Gastrocnemius medialis (tissue), 4 donors: ENCODE data around the gene ZNF396. TPM values are rescaled to one million over a fixed set of nuclear protein-coding genes. Genes with fewer than 3 reads are reported as not detected.

ENCODE experiments used
- ATAC-seq, 2 donors: fragments of 150-250 bp; one replicate each; pipeline ENCODE4 v1.9.1; 2016
- DNase-seq, 2 donors: peaks; one replicate each; pipeline ENCODE4 v3.0.0-alpha.2; 2019
- H3K27ac ChIP-seq, 4 donors: fragments of 200-600 bp; sonication (generic); 1 replicate in 1 of 4; 2 replicates in 3 of 4; pipeline ENCODE4 v1.5.1; 2016 to 2018; ENCODE audit warnings: mild to moderate bottlenecking in 2 of 4, moderate library complexity in 1 of 4
- H3K27me3 ChIP-seq, 3 donors: fragments of 200-600 bp; sonication (generic) in 2 of 3; 1 replicate in 1 of 3; 2 replicates in 2 of 3; pipeline versions ENCODE4 v1.5.1 to v1.6.0; 2016 to 2019; ENCODE audit warnings: mild to moderate bottlenecking in 1 of 3, moderate library complexity in 1 of 3
- H3K36me3 ChIP-seq, 2 donors: fragments of 200-600 bp; sonication (generic) in 1 of 2; one replicate each; pipeline ENCODE4 v1.5.1; 2017 to 2018
- H3K4me1 ChIP-seq, 2 donors: fragments of 200-600 bp; sonication (generic) in 1 of 2; one replicate each; pipeline ENCODE4 v1.5.1; 2016 to 2017; ENCODE audit warnings: mild to moderate bottlenecking in 2 of 2
- H3K4me3 ChIP-seq, 4 donors: fragments of 200-600 bp; sonication (generic) in 3 of 4; 1 replicate in 1 of 4; 2 replicates in 3 of 4; pipeline ENCODE4 v1.5.1; 2016 to 2019; ENCODE audit warnings: mild to moderate bottlenecking in 2 of 4
- H3K9me3 ChIP-seq, 3 donors: fragments of 200-600 bp; sonication (generic) in 2 of 3; 1 replicate in 1 of 3; 2 replicates in 2 of 3; pipeline ENCODE4 v1.5.1; 2016 to 2019
- CTCF ChIP-seq, 5 experiments: fragments of 450-650 bp in 3 of 5; fragments of 200-600 bp in 2 of 5; sonication (generic) in 2 of 5; IDR thresholded peaks in 4 of 5; conservative IDR thresholded peaks in 1 of 5; 1 replicate in 4 of 5; 2 replicates in 1 of 5; pipeline ENCODE4 v1.5.1; 2016 to 2019; ENCODE audit warnings: antibody characterized with exemption in 5 of 5, mild to moderate bottlenecking in 3 of 5, moderate library complexity in 3 of 5
- POLR2A ChIP-seq, 2 donors: fragments of 450-650 bp; IDR thresholded peaks; one replicate each; pipeline ENCODE4 v1.6.1; 2017; ENCODE audit warnings: antibody characterized with exemption in 2 of 2, mild to moderate bottlenecking in 2 of 2, moderate library complexity in 2 of 2
- in situ Hi-C, 4 donors: fragments of 200-750 bp; cut with MboI; loops; one replicate each; pipeline versions ENCODE4 v1.15.0 to v1.8.0; 2017; ENCODE audit warnings: low sequenced_read_pairs in 4 of 4
- intact Hi-C: fragments of 100-400 bp; cut with DNase I; formaldehyde crosslinking; loops from one replicate; pipeline ENCODE4 v1.15.1; 2023; ENCODE audit warnings: low total_unique reads
- total RNA-seq, 4 donors: library from RNA; depleted of rRNA; stranded (reverse); fragments of >200 nt; gene quantifications; one replicate each; pipeline versions ENCODE4 v1.1.0 to v1.2.3, GENCODE V29; 2016

Gene ZNF396
- total RNA-seq, 4 donors from 2014 or later, result 0.29 to 0.92 (median 0.63) TPM

- intact Hi-C loops, result no loop called here
- Histone ChIP-seq H3K9me3 (no peaks in the 10 kb centered on the region), H3K36me3 (no peaks in the 10 kb centered on the region), H3K27me3 (peaks cover 11 to 16% (median 15%) of the 10 kb centered on the region in 3 donors), H3K27ac (no peak overlapping the region), H3K4me3 (peak overlapping the region in 1 of 4 donors; percentile 99), H3K4me1 (peaks cover 5 to 9% of the 10 kb centered on the region in 2 donors)
- DNase-seq, result no peak
- ATAC-seq, result no peak
- in situ Hi-C loops, result loop anchor here in 1 of 4 donors (25.0 kb wide), 1 partner anchor 584 kb away; the partner anchor contains the start of gene RMP24
- TF ChIP-seq CTCF (IDR thresholded peaks at IDR 0.05 in 4 of 5, conservative IDR thresholded peaks at IDR 0.05 in 1 of 5), result no peak
- no peak for TF ChIP-seq POLR2A (IDR thresholded peaks at IDR 0.05)
Observed at GRCh38 chr18:35377875-35378573, 887 bp upstream of the ZNF396 start.

- Histone ChIP-seq H3K27me3 (peaks cover 11 to 16% (median 15%) of the 10 kb centered on the region in 3 donors), H3K4me3 (peak overlapping the region; percentile 77 to 99 (median 82)), H3K9me3 (no peaks in the 10 kb centered on the region), H3K27ac (no peak overlapping the region), H3K36me3 (no peaks in the 10 kb centered on the region), H3K4me1 (peaks cover 5 to 9% of the 10 kb centered on the region in 2 donors)
- in situ Hi-C loops (loop anchor here in 1 of 4 donors (25.0 kb wide), 1 partner anchor 586 kb away; the partner anchor contains the start of gene RMP24), intact Hi-C loops (no loop called here)
- ATAC-seq (no peak), DNase-seq (no peak)
- no peak for TF ChIP-seq POLR2A (IDR thresholded peaks at IDR 0.05)
- no peak for TF ChIP-seq CTCF (IDR thresholded peaks at IDR 0.05 in 4 of 5, conservative IDR thresholded peaks at IDR 0.05 in 1 of 5)
Observed at GRCh38 chr18:35376393-35376741, 770 bp downstream of the ZNF396 start.

DNA sequence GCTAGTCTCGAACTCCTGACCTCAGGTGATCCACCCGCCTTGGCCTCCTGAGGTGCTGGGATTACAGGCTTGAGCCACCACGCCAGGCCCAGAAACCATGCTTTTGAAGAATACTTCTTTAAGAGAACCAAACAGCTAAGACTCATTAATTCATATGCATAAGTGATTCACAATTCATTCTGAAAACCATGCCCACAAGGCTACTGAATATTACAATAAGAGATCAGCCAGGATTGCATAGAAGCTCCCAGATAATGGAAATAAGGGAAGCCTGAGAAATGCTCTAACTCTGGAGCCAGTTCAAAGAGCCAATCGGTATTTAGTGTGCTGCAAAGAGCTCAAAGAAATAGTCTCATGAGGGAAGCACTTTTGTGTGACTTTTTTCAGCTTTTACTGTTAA is 2.4 kb downstream of the ZNF396 start:
- in situ Hi-C loops, result loop anchor here in 3 of 4 donors (25.0 kb wide), 2 partner anchors 362 to 588 kb away; partner anchors contain the start of gene RMP24 (in 1 of the 3)

GRCh38 chr18:35371412-35372195 is 5.5 kb downstream of the ZNF396 start:
- no peak for ATAC-seq
- peaks cover 0 to under 1% (median 0%) of the 10 kb centered on the region in 3 donors for H3K27me3 ChIP-seq
- peaks cover 4 to 5% of the 10 kb centered on the region in 2 donors for H3K4me1 ChIP-seq
- in situ Hi-C loops, result loop anchor here in 2 of 4 donors (25.0 kb wide), 1 partner anchor 359 kb away; no protein-coding TSS in a partner anchor
- H3K27ac ChIP-seq, result no peak overlapping the region
- H3K36me3 ChIP-seq, result no peaks in the 10 kb centered on the region
- H3K4me3 ChIP-seq, result no peak overlapping the region
- intact Hi-C loops, result no loop called here
- TF ChIP-seq POLR2A (IDR thresholded peaks at IDR 0.05), result no peak
- no peak for TF ChIP-seq CTCF (IDR thresholded peaks at IDR 0.05 in 4 of 5, conservative IDR thresholded peaks at IDR 0.05 in 1 of 5)
- DNase-seq, result no peak
- H3K9me3 ChIP-seq, result no peaks in the 10 kb centered on the region

More for the DNA sequence above, 2.4 kb downstream of the ZNF396 start:
- intact Hi-C loops, result no loop called here
- Histone ChIP-seq H3K9me3 (no peaks in the 10 kb centered on the region), H3K27me3 (peaks cover 11 to 16% (median 15%) of the 10 kb centered on the region in 3 donors), H3K4me1 (peaks cover 5 to 9% of the 10 kb centered on the region in 2 donors), H3K4me3 (no peak overlapping the region), H3K36me3 (no peaks in the 10 kb centered on the region), H3K27ac (no peak overlapping the region)
- ATAC-seq (no peak), DNase-seq (no peak)
- no peak for TF ChIP-seq CTCF (IDR thresholded peaks at IDR 0.05 in 4 of 5, conservative IDR thresholded peaks at IDR 0.05 in 1 of 5)
- no peak for TF ChIP-seq POLR2A (IDR thresholded peaks at IDR 0.05)
